Left ventricle myocardium inferior (tissue), 1 donor: ENCODE measurements around the gene SLC29A2. TPM values are rescaled to one million over a fixed set of nuclear protein-coding genes. Genes with fewer than 3 reads are reported as not detected.

Source experiments
- DNase-seq: peaks from one replicate; pipeline ENCODE4 v3.0.0-alpha.2; 2020
- H3K27ac ChIP-seq: fragments of 200-600 bp; replicated peaks from 2 replicates; pipeline ENCODE4 v1.8.0; 2021
- H3K27me3 ChIP-seq: fragments of 200-600 bp; 2 replicates; pipeline ENCODE4 v1.8.0; 2021; ENCODE audit warnings: low read depth
- H3K36me3 ChIP-seq: fragments of 200-600 bp; 2 replicates; pipeline ENCODE4 v1.8.0; 2021
- H3K4me1 ChIP-seq: fragments of 200-600 bp; 2 replicates; pipeline ENCODE4 v1.8.0; 2021
- H3K4me3 ChIP-seq: fragments of 200-600 bp; 2 replicates; pipeline ENCODE4 v1.8.0; 2021; ENCODE audit warnings: mild to moderate bottlenecking, moderate library complexity
- H3K9me3 ChIP-seq: fragments of 200-600 bp; replicated peaks from 2 replicates; pipeline ENCODE4 v1.8.0; 2021
- CTCF ChIP-seq: fragments of 200-600 bp; IDR thresholded peaks from 2 replicates; pipeline ENCODE4 v1.8.0; 2021; ENCODE audit warnings: antibody characterized with exemption, mild to moderate bottlenecking, borderline replicate concordance
- intact Hi-C: fragments of 100-400 bp; cut with micrococcal nuclease; formaldehyde crosslinking; loops from one replicate; pipeline ENCODE4 v1.11.0; 2022
- total RNA-seq: library from RNA; stranded (reverse); fragmentation: NEBNext Ultra II Directional; extraction: Animal tissue kit (Norgen Biotek cat#: 25700); gene quantifications from one replicate; pipeline ENCODE4 v1.2.1, GENCODE V29; 2021
- donor health status: DM: no; HTN: yes; CAD: no; lungs with severe emphysema.

The SLC29A2 gene
- total RNA-seq, 1 donor from 2014 or later: 14.6 TPM

GRCh38 chr11:66365711-66366619, 5.6 kb downstream of the SLC29A2 start:
- peaks cover 8% of the 10 kb centered on the region for H3K36me3 ChIP-seq
- DNase-seq: no peak
- no peak overlapping the region for H3K4me3 ChIP-seq
- intact Hi-C loops: no loop called here
- peaks cover 3% of the 10 kb centered on the region for H3K27me3 ChIP-seq
- H3K4me1 ChIP-seq: peaks cover 28% of the 10 kb centered on the region
- H3K27ac ChIP-seq: no peak overlapping the region
- TF ChIP-seq CTCF: no peak
- no peaks in the 10 kb centered on the region for H3K9me3 ChIP-seq

- peaks cover 8% of the 10 kb centered on the region for H3K36me3 ChIP-seq
- H3K27ac ChIP-seq: no peak overlapping the region
- no peaks in the 10 kb centered on the region for H3K9me3 ChIP-seq
- no peak for DNase-seq
- peaks cover 20% of the 10 kb centered on the region for H3K4me1 ChIP-seq
- TF ChIP-seq CTCF: no peak
- H3K4me3 ChIP-seq: no peak overlapping the region
- H3K27me3 ChIP-seq: no peaks in the 10 kb centered on the region
- intact Hi-C loops: no loop called here
Measured at GRCh38 chr11:66365166-66365565, 6.4 kb downstream of the SLC29A2 start.

GRCh38 chr11:66363805-66364535, 7.6 kb downstream of the SLC29A2 start:
- no peaks in the 10 kb centered on the region for H3K27me3 ChIP-seq
- peak; percentile 63 for TF ChIP-seq CTCF
- H3K27ac ChIP-seq: peak overlapping the region; percentile 12
- H3K36me3 ChIP-seq: peaks cover 8% of the 10 kb centered on the region
- H3K4me3 ChIP-seq: no peak overlapping the region
- intact Hi-C loops: no loop called here
- no peak for DNase-seq
- H3K4me1 ChIP-seq: peaks cover 9% of the 10 kb centered on the region
- H3K9me3 ChIP-seq: no peaks in the 10 kb centered on the region

GRCh38 chr11:66363187-66363601, 8.4 kb downstream of the SLC29A2 start:
- peak overlapping the region; percentile 12 for H3K27ac ChIP-seq
- H3K27me3 ChIP-seq: no peaks in the 10 kb centered on the region
- no peak overlapping the region for H3K4me3 ChIP-seq
- DNase-seq: no peak
- intact Hi-C loops: no loop called here
- no peaks in the 10 kb centered on the region for H3K9me3 ChIP-seq
- no peak for TF ChIP-seq CTCF
- peaks cover 9% of the 10 kb centered on the region for H3K4me1 ChIP-seq
- peaks cover 8% of the 10 kb centered on the region for H3K36me3 ChIP-seq

- no peak for TF ChIP-seq CTCF
- Histone ChIP-seq H3K4me3 (no peak overlapping the region), H3K27me3 (no peaks in the 10 kb centered on the region), H3K27ac (peak overlapping the region; percentile 12), H3K36me3 (peaks cover 4% of the 10 kb centered on the region), H3K4me1 (peaks cover 9% of the 10 kb centered on the region), H3K9me3 (no peaks in the 10 kb centered on the region)
- no peak for DNase-seq
- intact Hi-C loops: no loop called here
Measured at GRCh38 chr11:66362481-66363147, 8.9 kb downstream of the SLC29A2 start.
